Mucosa of stomach (tissue), 1 donor: ENCODE results near the gene CFAP58.

Experiments used
- H3K27me3 ChIP-seq: one replicate; pipeline ENCODE4 v1.7.0; 2013; ENCODE audit warnings: mild to moderate bottlenecking, low read length; ENCODE audit not compliant: control insufficient read depth, insufficient read depth
- H3K36me3 ChIP-seq: one replicate; pipeline ENCODE4 v1.7.0; 2013; ENCODE audit warnings: low read length; ENCODE audit not compliant: control insufficient read depth, insufficient read depth
- H3K4me1 ChIP-seq: one replicate; pipeline ENCODE4 v1.7.0; 2013; ENCODE audit warnings: mild to moderate bottlenecking, low read length; ENCODE audit not compliant: control insufficient read depth, insufficient read depth
- H3K4me3 ChIP-seq: one replicate; pipeline ENCODE4 v1.7.0; 2013; ENCODE audit warnings: low read length
- H3K9ac ChIP-seq: one replicate; pipeline ENCODE4 v1.7.0; 2013; ENCODE audit warnings: mild to moderate bottlenecking, low read length, moderate library complexity
- H3K9me3 ChIP-seq: one replicate; pipeline ENCODE4 v1.7.0; 2013; ENCODE audit warnings: mild to moderate bottlenecking, low read length, moderate library complexity; ENCODE audit not compliant: control insufficient read depth
- donor health status: Pancreatic carcinoma.

CFAP58 gene

DNA sequence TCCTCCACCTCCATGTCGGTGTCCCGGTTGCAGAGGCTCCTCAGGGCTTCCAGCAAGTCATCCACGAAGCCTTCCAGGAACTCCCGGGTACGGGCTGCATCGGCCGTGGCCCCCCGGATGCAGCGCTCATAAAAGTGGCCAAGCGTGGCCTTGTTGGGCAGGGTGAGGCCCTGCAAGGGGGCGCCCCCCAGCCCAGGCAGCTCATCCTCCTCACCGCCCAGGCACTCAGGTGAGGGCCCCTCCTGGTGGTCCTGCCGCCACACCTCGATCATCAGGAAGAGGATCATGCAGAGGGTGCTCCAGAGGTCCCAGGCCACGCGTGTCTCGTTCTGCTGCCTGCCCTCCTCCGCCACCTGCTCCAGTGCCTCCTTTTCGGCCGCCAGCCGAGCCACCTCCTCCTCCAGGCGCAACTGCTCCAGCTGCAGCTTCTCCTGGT lies 38.1 kb upstream of the CFAP58 start:
- no peak overlapping the region for H3K4me3 ChIP-seq
- no peak overlapping the region for H3K9ac ChIP-seq
- H3K36me3 ChIP-seq = no peaks in the 10 kb centered on the region
- H3K9me3 ChIP-seq = no peaks in the 10 kb centered on the region
- no peaks in the 10 kb centered on the region for H3K27me3 ChIP-seq
- peaks cover 14% of the 10 kb centered on the region for H3K4me1 ChIP-seq

DNA sequence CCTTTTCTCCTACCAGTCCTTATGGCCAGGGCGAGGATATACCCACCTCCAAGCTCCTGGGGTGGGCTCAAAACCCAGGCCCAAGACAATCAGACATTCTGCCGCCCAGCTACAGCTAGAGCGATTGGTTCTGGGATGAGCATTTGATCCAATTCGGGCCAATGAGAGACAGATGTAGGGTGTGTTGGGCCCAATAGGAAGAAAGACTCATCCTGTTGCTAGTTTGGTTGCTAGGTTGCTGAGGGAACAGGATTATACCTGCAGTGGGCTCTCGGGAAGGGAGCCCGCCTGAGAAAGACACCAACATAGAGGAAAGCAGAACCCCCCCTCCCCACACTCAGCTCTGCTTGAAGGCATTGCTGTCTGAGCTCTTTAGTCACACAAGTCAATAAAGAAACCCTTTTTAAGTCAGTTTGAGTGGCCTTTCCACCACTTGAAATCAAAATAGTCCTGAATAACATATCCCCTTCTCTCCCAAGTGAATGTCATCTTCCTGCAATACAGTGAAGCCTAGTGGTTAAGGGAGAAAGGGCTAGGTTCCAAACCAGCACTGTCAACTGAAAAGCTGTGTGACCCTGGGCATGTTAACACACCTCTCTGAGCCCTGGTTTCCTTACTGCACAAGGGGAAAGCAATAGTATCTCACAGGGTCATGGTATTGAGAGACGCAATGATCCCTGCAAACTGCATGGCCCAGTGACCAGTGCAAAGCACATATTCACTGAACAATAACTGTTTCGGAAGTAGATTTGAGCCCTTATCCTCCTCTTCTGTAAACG lies 37.1 kb upstream of the CFAP58 start:
- no peaks in the 10 kb centered on the region for H3K9me3 ChIP-seq
- peaks cover 14% of the 10 kb centered on the region for H3K4me1 ChIP-seq
- H3K4me3 ChIP-seq = no peak overlapping the region
- H3K27me3 ChIP-seq = no peaks in the 10 kb centered on the region
- H3K36me3 ChIP-seq = no peaks in the 10 kb centered on the region
- no peak overlapping the region for H3K9ac ChIP-seq

DNA sequence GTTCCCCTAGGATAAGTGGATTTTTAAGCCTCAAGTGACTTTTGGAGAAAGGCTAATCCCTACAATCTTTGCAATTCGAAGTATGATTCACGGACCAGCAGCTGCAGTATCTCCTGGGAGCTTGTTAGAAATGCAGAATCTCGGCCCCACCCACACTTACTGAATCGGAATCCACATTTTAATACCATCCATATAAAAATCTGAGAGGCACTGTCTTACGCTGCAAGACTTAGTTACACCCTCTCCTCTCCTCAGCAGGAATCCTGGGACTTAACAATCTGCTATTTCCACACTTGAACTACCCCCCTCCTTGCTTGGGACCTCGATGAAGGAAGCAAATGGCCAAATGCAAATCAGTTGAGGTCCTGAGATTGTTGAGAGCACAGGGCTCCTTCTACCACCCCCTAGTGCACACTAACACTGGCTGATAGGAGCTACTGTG lies 36.3 kb upstream of the CFAP58 start:
- Histone ChIP-seq H3K9me3 (no peaks in the 10 kb centered on the region), H3K4me3 (no peak overlapping the region), H3K4me1 (peaks cover 14% of the 10 kb centered on the region), H3K27me3 (no peaks in the 10 kb centered on the region), H3K9ac (no peak overlapping the region), H3K36me3 (no peaks in the 10 kb centered on the region)

DNA sequence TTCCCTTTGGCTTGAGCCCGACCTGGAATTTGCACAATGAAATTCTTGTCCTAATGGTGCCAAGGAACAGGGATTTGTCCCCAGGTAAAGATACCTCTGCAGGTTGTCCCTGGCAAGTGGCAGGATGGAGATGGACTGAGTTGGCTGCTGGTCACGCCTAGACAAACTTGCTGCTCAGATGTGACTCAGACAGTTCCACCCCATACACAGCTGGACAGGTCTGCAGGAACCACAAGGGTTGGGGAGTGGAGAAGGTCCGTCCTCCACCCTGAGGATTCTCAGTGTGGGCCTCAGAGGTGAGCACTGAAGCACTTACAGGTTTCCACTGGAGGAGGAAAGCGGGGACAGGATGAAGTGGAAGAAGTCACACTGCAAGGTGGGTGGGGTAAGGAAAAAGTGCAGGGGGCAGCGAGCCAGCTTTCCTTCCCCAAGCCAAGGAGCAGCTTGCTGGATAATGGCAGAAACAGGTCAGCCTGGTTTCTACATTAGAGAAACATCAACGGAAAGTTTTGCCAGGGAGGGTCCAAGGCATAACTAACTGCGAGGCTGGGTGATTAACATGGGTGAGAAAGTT lies 35.8 kb upstream of the CFAP58 start:
- Histone ChIP-seq H3K9ac (no peak overlapping the region), H3K4me1 (peaks cover 14% of the 10 kb centered on the region), H3K4me3 (no peak overlapping the region), H3K27me3 (no peaks in the 10 kb centered on the region), H3K9me3 (no peaks in the 10 kb centered on the region), H3K36me3 (no peaks in the 10 kb centered on the region)

DNA sequence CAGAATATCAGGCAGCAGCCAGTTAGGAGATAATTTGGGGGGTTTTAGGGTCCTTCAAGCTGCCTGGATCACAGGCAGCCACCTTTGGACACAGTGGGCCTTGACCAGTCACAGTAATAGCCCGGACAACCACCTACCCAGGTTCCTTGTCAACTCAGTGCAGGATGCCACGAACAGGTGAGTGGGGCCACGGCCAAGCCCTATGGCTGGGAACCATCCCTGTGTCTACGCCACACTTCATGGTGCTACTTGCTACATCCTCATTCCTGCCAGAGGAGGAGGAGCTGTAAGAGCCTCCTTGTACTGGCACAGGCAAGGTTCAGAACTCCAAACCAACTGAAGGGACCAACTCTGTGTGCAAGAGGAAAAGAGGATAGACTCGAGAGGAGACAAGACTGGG lies 35.3 kb upstream of the CFAP58 start:
- Histone ChIP-seq H3K4me3 (no peak overlapping the region), H3K36me3 (no peaks in the 10 kb centered on the region), H3K9ac (no peak overlapping the region), H3K9me3 (no peaks in the 10 kb centered on the region), H3K4me1 (peaks cover 14% of the 10 kb centered on the region), H3K27me3 (no peaks in the 10 kb centered on the region)

DNA sequence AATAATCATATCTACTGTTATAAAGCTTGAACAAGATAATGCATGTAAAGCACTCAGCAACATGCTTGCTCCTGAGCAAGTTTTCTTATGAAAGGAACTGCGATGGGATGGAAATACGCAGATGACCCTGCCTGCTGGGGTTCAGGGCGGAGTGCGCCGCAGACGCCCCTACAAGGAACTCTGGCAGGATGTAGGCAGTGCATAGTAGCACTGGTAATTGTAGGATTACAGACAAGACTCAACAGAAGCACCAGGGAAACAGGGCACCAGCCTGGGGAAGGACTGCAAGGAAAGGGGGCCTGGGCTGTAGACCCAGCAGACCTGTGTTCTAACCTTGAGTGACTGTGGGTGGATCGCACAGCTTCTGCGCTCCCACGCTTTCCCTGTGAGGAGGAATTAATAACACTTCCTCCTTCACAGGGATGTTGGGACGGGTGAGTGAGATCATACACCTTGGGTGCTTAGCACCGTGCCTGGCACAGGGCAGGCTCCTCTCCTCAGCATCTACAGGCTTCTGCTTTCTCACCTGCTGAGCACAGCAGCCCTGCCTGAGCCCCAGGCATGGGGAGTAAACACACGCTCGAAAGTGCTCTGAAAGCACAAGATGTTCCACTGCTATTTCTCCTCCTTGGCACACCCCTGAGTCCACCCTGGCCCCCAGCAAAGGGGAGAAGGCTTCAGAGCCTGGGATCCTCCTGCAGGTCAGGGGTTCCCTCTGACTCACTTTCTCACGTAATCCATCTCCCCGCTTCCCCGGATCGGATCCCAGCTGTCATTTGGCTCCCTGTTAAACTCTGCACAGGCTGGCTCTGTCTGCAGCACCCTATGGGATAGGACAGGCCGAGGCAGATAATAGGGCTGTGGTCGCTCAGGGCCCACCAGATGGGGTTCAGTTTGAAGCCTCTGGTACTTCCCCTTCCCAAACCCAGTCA lies 34.6 kb upstream of the CFAP58 start:
- H3K27me3 ChIP-seq = no peaks in the 10 kb centered on the region
- H3K4me1 ChIP-seq = peaks cover 14% of the 10 kb centered on the region
- no peaks in the 10 kb centered on the region for H3K36me3 ChIP-seq
- H3K4me3 ChIP-seq = no peak overlapping the region
- H3K9me3 ChIP-seq = no peaks in the 10 kb centered on the region
- no peak overlapping the region for H3K9ac ChIP-seq

DNA sequence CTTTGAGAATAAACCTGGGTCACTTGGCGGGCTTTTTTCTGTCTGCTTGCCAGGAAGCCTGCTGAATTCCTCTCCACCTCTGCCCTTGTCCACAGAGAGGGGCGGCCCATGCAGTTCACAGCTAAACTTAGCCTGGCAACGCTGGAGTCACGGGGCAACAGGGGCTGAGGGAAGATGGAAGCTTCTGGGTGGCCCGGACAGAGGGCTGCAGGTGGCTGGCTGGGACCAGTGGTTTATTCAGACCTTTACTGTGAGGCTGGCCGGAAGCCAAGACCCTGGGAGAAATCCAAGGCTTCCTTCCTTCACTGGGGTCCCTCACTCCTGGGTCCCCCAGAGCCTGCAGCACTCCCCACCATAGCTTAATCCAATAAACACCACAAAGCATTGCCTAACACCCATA lies 32.4 kb upstream of the CFAP58 start:
- Histone ChIP-seq H3K4me1 (peaks cover 14% of the 10 kb centered on the region), H3K9me3 (no peaks in the 10 kb centered on the region), H3K36me3 (no peaks in the 10 kb centered on the region), H3K4me3 (no peak overlapping the region), H3K9ac (no peak overlapping the region), H3K27me3 (no peaks in the 10 kb centered on the region)

DNA sequence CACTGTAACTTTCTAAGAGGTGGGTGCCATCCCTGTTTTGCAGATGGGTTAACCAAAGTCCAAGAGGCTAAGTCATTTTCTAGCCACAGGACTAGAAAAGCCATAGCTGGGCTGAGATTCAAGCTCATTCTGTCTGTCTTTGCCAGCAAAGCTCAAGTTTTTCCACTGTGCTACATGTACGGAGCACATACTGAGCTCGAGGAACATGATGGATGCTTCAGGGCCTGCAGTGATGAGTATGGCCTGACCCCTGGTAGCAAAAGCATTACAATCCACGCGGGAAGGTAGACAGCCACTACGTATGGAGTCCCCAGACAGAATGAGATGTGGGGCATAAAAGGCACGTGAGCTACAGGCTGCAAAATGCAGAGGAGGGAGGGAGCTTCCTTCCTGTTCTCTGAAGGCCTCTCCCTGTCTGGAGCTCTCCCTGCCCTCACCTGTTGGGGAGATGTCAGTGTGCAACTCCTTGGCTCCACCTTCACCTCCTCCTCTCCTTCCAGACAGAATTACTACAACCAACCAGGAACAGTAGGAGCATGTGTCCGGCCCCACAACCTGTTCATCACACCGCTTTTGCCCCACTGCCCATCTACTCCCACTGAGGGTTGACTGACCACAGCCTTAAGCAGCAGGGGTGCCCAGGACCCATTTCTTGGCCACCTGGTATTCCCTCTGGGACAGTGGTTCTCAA lies 31.8 kb upstream of the CFAP58 start:
- no peaks in the 10 kb centered on the region for H3K36me3 ChIP-seq
- H3K4me1 ChIP-seq = peaks cover 14% of the 10 kb centered on the region
- H3K27me3 ChIP-seq = no peaks in the 10 kb centered on the region
- no peak overlapping the region for H3K4me3 ChIP-seq
- H3K9ac ChIP-seq = no peak overlapping the region
- no peaks in the 10 kb centered on the region for H3K9me3 ChIP-seq

DNA sequence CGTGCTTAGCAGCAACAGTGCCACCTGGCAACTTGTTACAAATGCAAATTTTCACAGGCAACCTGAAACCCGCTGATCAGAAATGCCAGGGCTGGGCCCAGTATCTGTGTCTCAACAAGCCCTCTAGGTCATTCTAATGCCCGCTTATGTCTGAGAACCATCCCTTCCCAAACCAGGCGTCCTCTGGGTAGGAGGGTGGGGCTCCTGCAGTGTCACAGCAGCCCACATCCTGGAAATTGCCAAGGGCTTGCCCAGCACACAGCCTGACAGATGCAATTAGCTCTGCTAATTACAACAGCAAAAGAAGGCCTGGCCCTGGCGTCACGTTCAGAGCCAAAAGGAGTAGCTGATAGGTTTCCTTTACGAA lies 31.2 kb upstream of the CFAP58 start:
- H3K36me3 ChIP-seq = no peaks in the 10 kb centered on the region
- H3K9me3 ChIP-seq = no peaks in the 10 kb centered on the region
- H3K4me3 ChIP-seq = no peak overlapping the region
- no peak overlapping the region for H3K9ac ChIP-seq
- H3K4me1 ChIP-seq = peaks cover 16% of the 10 kb centered on the region
- no peaks in the 10 kb centered on the region for H3K27me3 ChIP-seq

DNA sequence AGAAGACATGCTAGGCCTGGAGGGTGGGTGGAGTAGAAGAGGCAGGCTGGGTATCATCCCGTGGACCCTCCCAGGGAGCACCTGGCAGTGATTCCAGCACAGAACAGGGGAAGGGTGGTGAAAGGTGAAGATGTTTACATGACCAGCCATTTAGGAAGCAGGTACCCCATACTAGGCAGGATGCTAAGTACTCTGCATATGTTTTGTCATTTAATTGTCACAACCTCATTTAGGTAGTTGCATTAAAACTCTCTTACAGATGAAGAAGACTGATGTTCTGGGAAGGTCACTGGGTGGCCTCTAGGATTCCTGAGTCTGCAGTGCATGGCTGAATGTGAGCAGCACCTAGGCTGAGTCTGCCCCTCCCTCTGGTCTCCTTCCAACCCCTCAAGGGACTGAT lies 30.5 kb upstream of the CFAP58 start:
- Histone ChIP-seq H3K4me1 (peaks cover 19% of the 10 kb centered on the region), H3K4me3 (no peak overlapping the region)

DNA sequence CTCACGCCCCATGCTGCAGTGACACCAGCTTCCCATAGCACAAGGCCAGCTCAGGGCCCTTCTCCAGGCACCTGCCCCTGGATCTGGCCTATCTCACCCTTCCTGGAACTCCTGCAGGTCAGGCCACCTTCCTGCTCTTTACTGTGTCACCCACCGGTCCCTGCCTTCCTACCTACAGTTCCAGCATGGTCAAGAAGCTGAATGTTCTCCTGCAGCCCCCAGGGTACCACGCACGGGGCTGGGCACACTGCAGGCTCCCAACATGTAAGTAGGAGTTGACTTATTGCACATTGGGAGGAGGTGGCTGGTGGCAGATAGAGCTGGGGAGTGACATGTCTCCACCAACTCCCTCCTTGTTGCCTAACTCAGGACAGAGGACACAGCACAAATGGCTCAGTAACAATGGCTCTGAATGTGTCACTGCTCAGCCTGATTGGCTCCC lies 29.9 kb upstream of the CFAP58 start:
- Histone ChIP-seq H3K4me1 (peaks cover 21% of the 10 kb centered on the region), H3K4me3 (no peak overlapping the region), H3K27me3 (no peaks in the 10 kb centered on the region), H3K9me3 (no peaks in the 10 kb centered on the region), H3K9ac (no peak overlapping the region), H3K36me3 (no peaks in the 10 kb centered on the region)

More for the DNA sequence above, 30.5 kb upstream of the CFAP58 start:
- H3K27me3 ChIP-seq = no peaks in the 10 kb centered on the region
- H3K9me3 ChIP-seq = no peaks in the 10 kb centered on the region
- H3K36me3 ChIP-seq = no peaks in the 10 kb centered on the region
- no peak overlapping the region for H3K9ac ChIP-seq
